A549 treated with DMSO at 1 μM for 4 hours (cell line): ENCODE results near the gene CAVIN4. TPM values are rescaled to one million over a fixed set of nuclear protein-coding genes. Genes with fewer than 3 reads are reported as not detected.

Source experiments
- total RNA-seq: library from RNA; stranded (reverse); fragments of 200-300 nt; extraction: Qiagen RNA extraction; gene quantifications from 5 replicates; pipeline ENCODE4 v1.2.3, GENCODE V29; 2022; ENCODE audit warnings: low read depth

CAVIN4 gene, protein sequence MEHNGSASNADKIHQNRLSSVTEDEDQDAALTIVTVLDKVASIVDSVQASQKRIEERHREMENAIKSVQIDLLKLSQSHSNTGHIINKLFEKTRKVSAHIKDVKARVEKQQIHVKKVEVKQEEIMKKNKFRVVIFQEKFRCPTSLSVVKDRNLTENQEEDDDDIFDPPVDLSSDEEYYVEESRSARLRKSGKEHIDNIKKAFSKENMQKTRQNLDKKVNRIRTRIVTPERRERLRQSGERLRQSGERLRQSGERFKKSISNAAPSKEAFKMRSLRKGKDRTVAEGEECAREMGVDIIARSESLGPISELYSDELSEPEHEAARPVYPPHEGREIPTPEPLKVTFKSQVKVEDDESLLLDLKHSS
- 0.25 to 0.77 TPM (median 0.53 TPM) in 5 replicates for total RNA-seq

DNA sequence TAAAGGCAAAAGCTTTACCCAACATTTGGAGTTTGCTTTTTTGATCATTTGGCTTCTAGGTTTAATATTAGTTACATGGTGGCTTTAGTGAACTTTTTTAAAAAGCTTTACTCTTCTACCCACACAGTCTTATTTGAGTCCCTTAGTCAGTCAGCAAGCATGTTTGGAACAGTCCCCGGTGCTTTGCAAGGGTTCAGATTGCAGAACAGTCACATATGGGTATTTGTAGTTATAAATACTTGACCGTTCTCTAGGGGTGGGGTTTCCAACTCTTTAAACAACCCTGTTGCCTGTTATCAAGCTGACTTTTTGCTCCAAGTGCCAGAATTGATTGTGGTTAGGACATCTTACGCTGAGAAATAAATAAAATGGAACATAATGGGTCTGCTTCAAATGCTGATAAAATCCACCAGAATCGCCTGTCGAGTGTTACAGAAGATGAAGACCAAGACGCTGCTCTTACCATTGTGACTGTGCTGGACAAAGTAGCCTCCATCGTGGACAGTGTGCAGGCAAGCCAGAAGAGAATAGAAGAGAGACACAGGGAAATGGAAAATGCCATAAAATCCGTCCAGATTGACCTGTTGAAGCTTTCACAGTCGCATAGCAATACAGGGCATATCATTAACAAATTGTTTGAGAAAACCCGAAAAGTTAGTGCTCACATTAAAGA lies at the start of gene CAVIN4:
Gene CAVIN4 (plus strand): TSS at position 304 of the 673 bp plus-strand sequence. CDS start 65 bp downstream, at position 369.

Other genes starting within 250 kb of the CAVIN4 start
- gene TEX10, start 225.1 kb upstream of the CAVIN4 start, total RNA-seq, result 28.1 to 34.1 TPM (median 32.5 TPM) in 5 replicates
- gene MSANTD3, start 150.9 kb upstream of the CAVIN4 start, total RNA-seq, result 64.9 to 78.8 TPM (median 77.9 TPM) in 5 replicates
- gene TMEFF1, start 104.9 kb upstream of the CAVIN4 start, total RNA-seq, result 0.69 to 1.5 TPM (median 1.1 TPM) in 5 replicates